NCI-H524 treated with DMSO at 0.1 percent for 48 hours (cell line): Measurements from ENCODE around the gene ETS1.

Source experiments
- DNase-seq: peaks from one replicate; lab custom pipeline; 2025; lab: John Stamatoyannopoulos, UW

The ETS1 gene

DNA sequence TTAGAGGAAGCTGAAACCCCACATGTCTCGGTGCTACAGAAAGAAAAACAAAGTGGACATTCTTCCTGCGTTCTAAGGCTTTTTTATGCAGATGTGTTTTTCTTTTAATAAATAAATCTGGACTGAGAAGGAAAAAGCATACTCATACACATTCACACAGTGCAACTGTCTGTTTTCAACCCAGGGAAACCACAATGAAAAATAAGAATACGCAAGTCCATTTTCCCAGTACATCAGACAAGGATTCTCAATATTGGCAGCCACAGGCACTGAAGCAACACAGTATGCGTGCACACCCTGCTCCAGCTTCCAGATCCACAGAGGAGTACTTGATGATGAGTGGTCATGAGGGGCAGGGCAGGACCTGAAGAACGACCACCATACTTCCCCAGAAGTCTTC is 86.9 kb downstream of the ETS1 start:
- no peak for DNase-seq

DNA sequence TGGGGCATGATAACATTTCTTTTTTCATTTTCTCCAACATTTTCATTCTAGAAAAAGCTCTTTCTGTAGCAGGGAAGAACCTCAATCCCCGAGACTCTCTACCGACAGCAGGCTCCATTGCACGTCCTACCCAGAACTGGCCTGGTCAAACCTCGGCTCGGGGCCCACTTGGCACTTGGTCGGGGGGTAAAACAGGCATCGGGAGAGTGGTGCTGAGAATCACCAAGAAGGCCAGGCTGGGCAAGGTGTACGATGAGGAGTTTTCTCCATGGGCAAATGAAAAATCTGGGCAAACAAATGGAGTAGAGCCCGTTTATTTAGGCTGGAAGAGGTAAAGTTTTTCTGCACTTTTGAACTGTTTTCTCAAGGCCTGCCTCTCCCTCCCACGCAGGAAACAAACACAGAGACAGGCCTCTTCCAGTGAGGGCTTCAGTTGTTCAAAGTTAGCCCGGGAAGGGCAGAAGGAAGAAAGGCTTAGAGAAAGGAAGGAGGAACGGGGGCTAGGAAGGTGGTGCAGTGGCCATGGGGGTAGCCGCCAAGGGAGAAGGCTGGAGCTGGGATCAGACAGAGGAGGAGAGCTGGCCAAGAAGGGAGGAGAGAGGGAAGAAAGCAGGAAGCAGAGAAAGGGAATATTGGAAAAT is 87.6 kb downstream of the ETS1 start:
- no peak for DNase-seq

DNA sequence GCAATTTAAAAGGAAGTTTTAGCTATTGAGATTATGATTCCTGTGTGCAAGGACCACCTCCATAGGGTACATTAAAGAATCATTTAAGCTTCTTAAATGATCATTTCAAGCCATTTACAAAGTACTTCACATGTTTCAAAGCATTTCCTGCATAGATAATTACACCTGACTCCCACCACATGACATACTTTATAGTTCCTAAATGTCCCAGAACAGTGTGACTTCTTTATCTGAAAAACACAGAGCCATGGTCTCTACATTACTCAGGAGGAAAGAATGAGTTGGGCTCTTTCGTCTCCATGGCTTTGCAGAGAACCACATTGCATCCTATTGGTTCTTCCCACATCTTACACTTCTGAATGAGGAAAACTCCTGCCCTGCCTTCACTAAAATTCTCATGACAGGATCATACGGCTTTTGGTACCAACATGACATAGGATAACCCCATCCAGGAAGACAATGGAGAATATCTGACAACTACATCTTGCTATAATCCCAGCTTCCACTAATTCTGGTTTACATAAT is 88.6 kb downstream of the ETS1 start:
- no peak for DNase-seq

DNA sequence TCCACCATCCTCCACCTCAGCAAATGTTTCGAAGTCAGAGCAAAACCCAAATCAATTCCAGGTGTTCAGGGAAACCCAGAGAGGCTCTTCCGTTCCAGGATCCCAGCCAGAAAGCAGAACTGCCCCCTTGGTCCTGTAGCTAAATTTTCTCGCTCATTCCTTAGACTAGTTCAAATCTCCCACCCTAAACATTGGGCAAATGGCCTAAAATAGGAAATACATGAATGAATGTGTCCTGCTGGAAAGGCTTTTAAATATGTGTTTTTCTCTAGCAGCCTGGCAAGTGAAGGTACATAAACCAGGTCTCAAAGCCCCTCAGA is 89.6 kb downstream of the ETS1 start:
- no peak for DNase-seq

DNA sequence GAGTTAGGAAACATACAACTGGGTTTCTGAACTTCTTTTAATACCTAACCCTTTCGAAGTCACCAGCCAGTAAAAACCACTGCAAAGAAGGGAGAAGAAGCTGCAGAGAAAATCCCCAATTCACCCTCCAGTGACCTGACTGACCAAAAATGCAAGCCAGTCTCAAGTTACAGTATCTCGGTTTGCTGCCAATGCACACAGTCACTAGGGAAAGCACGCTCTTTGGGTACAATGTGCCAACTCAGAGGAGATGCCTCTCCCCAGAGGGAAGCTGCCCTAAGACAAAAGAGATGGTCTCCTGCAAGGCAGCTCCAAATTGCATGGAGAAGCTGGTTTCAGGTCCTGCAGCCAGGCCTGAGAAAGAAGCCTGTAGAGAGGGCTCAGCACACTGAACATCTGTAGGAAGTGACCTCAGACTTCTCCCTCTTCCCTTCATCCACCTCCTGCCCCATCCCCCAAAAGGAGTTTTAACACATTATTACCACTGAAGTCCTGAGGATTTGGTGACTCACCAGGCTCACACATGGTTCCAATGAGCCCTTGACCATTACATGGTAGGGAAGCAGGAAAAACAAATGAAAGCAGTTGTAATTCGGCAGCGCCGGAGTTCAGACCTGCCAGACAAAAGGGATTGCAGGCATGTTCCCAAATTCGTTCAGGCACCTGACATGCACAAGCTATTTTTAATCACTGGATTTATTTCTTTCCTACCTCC is 90.1 kb downstream of the ETS1 start:
- DNase-seq = no peak

DNA sequence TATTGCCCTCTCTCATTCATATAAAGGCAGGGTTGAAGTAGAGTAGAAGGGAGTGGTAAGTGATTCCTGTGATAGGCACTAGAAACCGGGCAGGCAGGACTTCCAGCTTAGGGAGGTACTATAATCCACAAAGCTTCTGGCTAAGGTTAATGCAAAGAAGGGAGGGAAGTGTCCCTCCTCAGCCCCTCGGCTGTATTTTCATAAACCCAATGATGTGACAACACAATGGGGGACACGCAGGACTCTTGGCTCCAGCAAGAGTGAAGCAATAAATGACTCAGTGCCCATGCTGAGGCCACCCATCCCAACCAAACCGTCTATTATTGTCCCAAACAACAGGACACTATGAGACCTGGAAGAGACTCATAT is 90.7 kb downstream of the ETS1 start:
- DNase-seq = no peak

DNA sequence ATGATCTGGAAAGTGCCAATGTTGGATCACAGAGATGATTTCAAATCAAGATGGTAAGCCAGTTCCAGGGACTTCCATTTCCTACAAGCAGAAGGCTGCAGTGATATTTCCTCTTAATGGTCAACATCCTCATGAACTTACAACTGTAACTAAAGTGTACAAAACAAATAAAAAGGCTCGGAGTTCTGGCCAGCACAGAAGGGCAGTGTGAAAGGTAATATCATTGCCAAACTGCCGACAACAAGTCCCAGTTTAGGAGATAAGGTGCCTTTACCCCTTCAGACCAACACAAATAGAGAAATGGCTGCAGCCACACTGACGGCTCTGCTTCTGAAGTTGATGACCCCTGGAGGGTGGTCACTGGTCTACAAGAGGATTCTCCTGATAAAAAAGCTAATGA is 91.1 kb downstream of the ETS1 start:
- no peak for DNase-seq

DNA sequence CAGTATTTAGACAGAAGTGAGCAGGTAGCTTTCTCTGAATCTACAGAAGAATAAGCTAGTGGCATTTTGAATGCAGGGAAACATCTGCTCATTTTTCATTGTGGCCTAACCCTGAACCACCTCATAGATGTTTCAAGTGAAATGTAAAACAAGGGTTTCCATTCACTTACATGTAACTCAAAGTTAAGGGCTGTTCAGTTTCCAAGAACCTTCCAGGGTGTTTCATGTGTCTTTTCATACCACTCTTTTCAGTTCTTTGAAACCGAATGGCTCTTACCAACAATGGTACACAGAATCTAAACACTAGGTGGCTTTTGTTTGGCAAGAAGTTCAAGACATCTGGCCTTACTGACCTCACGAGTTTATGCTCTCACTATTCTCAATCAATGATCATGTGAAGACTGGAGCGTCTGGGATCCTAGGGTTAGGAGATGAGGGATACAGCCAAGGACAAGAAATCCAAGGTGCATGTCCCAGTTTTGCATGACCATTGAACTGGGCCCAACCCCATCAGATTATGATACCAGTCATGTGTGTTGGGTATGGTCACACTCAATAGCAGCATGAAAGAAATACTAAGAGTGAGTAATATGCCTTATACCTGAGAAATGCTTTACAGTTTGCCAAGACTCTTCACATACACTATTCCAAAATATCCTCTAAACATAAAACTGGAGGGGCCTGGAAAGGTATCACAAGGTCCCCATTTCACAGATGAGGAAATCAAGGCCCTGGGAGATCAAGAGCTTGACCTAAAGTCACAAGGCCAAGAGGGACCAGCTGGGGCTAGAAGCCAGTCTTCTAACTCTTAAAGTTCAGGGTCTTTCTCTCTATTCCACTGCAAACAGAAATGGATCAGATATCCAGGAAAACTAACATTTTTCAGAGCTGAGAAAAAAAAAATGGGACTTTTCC is 92.7 kb downstream of the ETS1 start:
- DNase-seq = no peak

DNA sequence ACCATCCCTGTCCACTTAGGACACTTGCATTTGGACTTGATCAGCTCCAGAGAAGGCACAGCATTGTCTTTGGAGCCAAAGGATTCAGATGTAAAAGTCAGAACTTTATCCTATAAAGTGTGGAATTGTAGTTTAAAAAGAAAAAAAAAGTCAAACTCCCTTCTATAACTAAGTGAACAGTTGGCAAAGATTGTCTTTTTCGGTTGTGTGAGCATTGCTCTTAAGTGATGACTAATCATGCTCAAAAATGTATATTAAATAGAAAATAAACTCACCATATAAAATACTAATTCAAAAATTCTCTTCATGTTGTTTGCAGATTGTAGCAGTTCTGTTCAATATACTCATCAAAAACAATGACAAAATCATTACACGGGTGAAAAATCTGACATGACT is 93.8 kb downstream of the ETS1 start:
- DNase-seq = no peak

DNA sequence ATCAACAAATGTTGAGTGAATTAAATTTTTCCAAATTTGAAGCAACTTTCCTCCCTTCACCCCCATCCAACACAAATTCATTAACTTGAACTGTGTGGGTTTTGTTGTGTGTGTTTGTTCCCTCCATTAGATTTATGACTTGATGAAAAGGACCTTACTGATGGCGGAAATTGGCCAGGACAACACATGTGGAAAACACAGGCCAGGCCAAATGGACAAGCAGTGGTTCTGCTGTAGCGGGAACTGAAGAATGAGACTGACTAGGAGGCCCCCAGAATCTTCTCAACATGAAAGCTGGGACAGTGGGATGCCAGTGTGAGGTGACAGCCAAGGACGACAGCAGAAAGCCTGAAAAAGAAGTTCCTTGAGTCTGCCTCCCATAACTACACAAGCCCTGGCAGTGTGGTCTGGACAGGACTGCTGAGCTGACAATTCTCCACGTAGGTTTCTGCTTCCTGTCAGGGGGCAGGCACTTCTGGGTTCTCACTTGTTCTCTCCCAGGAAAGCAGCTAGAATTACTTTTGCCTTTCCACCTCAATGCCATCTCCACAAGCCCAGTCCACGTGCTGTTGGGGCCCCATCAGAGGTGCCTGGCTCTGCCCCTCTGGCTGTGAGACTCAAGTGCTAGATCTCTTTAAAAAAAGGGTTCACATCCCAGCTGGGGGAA is 94.3 kb downstream of the ETS1 start:
- DNase-seq = no peak

DNA sequence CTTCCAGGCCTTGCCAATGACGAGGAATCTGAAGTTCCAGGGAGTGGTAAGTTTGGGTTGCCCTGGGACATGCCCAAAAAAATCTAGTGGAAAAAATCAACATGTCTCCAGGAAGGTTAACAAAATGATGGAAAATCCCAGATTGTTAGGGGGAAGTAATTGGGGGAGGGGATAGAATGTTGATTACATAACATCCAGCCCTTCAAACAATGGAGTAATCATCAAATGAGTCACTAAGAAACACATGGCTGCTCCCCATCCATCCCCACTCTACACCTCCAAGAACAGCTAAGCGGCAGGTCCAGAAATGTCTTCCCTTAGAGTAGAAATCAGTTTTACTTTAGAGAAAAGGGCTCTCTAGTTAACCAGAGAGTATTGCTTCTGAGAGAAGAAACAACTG is 94.9 kb downstream of the ETS1 start:
- DNase-seq = no peak

DNA sequence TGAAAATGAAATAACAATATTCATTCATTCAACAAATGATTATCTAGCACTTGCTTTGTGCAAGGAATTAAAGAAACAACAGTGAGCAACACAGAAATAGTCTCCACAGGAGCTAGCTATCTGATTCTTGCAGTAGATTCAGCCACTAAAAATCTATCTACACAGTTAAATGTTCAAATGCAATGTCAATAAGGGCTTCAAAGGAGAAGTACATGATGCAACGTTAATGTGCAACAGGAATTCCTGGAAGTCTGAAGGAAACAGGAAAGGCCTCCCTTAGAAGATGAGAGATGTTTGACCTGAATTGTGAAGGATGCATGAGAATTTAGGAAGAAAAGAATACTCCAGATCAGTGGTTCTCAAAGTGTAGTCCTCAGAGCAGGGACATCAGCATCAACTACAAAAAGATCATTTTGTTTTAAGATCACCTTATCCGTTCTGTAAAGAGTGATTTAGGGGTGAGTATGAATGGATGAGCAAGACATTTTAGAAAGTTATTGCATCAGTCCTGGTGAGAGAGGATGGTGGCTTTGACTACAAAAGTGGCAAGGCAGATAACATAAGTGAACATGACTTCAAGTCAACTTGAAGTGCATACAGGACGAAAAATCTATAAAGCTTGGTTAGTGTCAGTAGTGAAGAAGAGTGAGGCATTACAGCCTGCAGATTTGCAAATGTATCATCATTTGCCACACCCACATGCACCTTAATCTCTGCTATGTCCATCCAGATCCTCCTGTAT is 96.0 kb downstream of the ETS1 start:
- no peak for DNase-seq

DNA sequence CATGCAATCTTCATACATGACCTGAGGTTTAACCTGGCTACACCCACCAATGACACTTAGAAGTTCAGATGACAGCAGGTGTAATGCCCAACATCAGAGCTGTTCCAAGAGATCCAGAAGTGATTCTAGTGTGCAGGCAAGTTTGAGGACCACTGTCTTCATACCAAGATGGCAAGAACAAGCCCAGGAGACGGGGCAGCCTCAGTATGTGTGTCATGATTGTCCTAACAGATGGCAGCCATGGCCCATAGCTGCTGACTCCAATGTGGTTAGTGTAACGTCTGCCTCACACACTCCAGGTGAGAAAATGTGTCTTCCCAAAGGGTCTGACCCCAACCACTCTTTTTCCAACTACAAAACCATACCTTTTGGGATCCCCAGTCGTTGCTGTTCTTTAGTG is 97.3 kb downstream of the ETS1 start:
- no peak for DNase-seq

DNA sequence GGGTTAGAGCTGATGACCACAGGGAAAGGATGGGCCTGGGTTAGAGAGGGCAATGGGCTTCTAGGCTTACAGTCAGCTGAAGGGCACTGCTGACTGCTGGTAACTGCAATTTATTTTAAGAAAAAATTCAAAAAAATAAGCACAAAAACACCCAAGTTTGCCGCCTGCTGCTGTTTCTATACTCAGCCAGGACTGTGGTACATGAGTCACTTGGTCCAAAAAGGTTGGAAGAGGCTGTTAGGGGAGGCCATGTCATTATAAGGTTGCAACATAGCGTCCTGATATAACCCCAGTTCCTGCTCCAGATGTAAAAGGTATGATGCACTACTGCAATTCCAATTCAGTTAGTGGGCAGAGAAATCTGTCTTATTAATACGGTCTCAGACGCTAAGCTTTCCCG is 98.9 kb downstream of the ETS1 start:
- no peak for DNase-seq

DNA sequence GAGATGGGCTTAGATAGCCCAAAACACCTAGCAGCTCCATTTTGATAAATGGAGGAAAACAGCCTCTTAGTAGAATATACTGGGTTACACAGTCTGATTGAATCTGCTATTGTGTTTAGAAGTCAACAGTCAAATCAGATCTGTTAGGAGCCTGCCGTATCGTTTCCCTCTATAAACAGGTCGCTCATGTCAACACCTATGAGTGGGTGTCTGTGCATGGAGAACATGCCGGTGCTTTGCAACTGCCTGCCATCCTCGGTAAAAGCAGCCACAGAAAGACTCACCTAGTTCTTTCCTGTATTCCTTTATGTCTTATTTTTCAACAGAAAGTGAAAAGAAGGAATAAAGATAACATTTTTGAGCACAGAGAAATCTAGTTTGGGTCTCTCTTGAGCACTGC is 99.4 kb downstream of the ETS1 start:
- DNase-seq = no peak

DNA sequence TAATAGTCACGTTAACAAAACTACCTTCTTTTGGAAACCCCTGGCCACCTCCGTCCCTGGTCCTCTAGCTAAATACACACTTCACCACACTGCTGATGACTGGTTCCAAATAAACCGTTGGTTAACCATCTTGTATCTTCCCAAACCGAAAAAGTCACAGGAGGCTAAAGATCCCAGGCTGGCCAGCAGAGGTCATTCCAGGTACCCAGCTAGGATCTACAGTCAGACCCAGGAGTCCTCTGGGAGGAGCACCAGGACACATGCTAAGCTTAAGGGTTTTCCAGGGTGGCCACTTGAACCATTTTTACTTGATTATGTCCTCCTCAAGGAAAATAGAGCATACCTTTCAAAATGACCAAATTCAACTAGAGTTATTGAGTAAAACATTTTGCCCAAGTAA is 103.2 kb downstream of the ETS1 start:
- no peak for DNase-seq

DNA sequence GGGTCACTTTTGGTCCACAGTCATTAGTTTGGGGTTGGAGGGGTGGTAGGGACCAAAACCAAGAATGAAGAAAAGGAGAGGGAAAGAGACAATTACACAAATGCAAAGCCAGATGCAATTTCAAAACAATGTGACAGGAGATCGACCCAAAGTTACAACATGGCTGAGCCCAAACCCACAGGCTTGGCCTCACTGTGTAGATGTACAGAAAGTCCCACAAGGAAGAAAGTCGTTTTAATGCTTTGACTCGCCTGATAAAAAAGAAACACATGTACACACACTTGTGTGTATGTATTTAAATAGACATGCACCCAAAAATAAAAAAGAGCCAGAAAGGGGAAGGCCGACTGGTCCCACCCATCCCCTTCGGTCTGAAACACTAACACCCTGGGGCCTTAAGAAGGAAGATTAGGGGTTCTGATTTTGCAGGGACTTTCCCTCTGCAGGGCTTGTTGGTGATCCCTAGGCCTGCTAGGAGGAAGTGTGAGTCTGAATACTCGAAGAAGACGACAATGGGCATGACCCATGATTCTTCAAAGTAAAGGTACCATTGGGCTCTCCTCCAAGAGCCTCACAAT is 104.1 kb downstream of the ETS1 start:
- DNase-seq = no peak

DNA sequence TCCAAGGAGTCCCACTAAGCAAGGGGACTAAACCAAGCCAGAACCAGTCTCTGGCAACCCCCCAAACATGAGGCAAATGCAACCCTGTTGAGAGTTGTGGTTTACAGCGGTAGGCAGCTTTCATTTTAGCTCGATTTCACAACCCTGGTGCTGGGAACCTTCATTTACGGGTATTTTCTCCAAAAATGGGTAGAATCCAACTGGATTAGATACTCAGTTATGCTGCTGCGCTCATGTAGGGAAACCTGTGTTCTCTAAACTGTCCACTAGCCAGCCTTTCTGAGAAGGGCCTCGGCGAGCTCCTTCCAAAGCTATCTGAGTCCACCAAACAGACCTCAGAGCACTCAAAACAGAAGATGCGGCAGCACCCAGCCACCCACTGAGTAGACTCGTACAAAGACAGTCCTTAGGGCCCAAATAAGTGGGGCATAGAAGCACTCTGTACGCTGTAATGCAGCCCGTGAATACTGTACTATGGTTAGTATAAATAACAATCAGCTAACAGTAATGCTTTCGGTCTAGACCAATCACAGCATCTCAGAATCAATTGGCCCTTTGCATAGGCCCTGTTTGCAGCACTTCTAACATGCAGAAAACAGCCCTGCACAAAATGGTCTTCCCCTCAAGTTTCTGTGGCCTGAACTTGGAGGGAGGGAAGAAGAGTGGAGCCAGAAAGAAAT is 104.7 kb downstream of the ETS1 start:
- DNase-seq = no peak

DNA sequence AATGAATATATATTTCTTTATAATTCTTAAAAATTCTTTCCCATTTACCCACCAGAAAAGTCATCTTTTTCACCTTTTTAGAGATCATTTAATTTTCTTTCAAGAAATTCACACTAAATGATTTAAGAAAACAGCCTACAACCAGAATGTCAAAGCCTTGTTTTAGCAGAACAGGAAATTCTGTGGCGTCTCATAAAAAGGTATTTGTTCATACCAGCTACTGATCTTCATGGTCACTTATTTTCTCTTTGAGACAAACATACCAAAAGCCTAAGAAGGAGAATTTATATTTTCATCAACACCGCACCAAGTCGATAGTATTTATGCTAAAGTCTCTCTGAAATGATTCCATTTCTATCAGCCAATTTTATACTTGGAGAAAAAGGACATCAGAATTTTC is 105.3 kb downstream of the ETS1 start:
- no peak for DNase-seq

DNA sequence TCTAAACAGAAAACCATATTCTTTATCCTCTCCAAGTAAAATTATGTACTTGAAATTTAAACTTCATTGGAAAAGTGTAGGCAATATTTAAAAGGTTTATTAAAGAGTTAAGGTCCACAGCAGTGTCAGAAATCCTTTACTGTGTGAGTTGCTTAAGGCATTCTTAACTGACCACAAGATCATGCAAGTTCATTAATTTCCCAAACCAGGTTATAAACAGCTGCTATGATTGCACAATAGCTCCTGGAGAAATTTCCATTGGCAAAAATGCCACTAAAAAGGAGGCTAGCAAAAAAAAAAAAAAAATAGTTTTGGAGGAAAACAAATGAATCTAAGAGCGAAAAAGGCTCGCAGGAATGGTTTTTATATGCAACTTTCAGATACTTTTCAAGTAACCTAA is 106.2 kb downstream of the ETS1 start:
- no peak for DNase-seq

DNA sequence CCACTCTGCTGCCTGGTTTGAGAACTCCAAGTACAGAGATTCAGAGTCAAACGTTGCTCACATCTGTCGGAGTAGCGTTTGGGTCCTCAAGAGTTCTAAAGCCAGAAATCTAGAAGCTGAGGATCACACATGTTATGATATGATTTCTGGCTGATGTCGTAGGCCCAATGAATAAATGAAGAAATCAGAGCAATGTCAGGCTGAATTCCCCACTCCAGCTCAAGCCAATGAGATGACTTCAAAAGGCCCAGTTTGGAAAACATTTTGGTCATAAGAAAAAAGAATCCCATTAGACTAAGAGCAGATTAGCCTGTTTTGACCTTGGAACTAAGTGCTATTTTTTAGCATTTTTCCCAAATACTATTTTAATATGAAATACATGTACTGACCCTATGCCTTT is 106.7 kb downstream of the ETS1 start:
- no peak for DNase-seq
